IPS DF 4.7 (cell line): ENCODE measurements around the gene ALX4.

Experiments
- DNase-seq: peaks from one replicate; pipeline ENCODE4 v3.0.0-alpha.2; 2013; ENCODE audit warnings: low spot score; ENCODE audit errors: extremely low read depth

ALX4 gene

GRCh38 chr11:44301564-44302271, 8.2 kb downstream of the ALX4 start:
- no peak for DNase-seq

GRCh38 chr11:44300844-44301563, 8.9 kb downstream of the ALX4 start:
- no peak for DNase-seq

- DNase-seq = no peak
Measured at GRCh38 chr11:44298862-44299261, 11.1 kb downstream of the ALX4 start.

- DNase-seq = no peak
Measured at GRCh38 chr11:44290208-44290607, 19.7 kb downstream of the ALX4 start.

GRCh38 chr11:44288133-44288526, 21.8 kb downstream of the ALX4 start:
- DNase-seq = no peak

- DNase-seq = no peak
Measured at GRCh38 chr11:44286911-44287310, 23.0 kb downstream of the ALX4 start.

- DNase-seq = no peak
Measured at GRCh38 chr11:44286268-44286880, 23.6 kb downstream of the ALX4 start.

- no peak for DNase-seq
Measured at GRCh38 chr11:44285756-44286155, 24.2 kb downstream of the ALX4 start.

- no peak for DNase-seq
Measured at GRCh38 chr11:44282620-44283019, 27.3 kb downstream of the ALX4 start.

- no peak for DNase-seq
Measured at GRCh38 chr11:44281151-44281550, 28.8 kb downstream of the ALX4 start.

- DNase-seq = no peak
Measured at GRCh38 chr11:44280257-44280656, 29.7 kb downstream of the ALX4 start.

- DNase-seq = no peak
Measured at GRCh38 chr11:44279483-44279882, 30.5 kb downstream of the ALX4 start.

GRCh38 chr11:44277196-44278090, 32.5 kb downstream of the ALX4 start:
- no peak for DNase-seq

- no peak for DNase-seq
Measured at GRCh38 chr11:44275961-44276550, 33.9 kb downstream of the ALX4 start.

- no peak for DNase-seq
Measured at GRCh38 chr11:44275241-44275640, 34.7 kb downstream of the ALX4 start.

- no peak for DNase-seq
Measured at GRCh38 chr11:44274404-44274803, 35.5 kb downstream of the ALX4 start.

- no peak for DNase-seq
Measured at GRCh38 chr11:44271286-44271685, 38.7 kb downstream of the ALX4 start.

GRCh38 chr11:44270403-44271273, 39.3 kb downstream of the ALX4 start:
- DNase-seq = no peak

- no peak for DNase-seq
Measured at GRCh38 chr11:44269369-44270351, 40.3 kb downstream of the ALX4 start.
